ENCODE results near the gene ZXDC.

Gene ZXDC

DNA sequence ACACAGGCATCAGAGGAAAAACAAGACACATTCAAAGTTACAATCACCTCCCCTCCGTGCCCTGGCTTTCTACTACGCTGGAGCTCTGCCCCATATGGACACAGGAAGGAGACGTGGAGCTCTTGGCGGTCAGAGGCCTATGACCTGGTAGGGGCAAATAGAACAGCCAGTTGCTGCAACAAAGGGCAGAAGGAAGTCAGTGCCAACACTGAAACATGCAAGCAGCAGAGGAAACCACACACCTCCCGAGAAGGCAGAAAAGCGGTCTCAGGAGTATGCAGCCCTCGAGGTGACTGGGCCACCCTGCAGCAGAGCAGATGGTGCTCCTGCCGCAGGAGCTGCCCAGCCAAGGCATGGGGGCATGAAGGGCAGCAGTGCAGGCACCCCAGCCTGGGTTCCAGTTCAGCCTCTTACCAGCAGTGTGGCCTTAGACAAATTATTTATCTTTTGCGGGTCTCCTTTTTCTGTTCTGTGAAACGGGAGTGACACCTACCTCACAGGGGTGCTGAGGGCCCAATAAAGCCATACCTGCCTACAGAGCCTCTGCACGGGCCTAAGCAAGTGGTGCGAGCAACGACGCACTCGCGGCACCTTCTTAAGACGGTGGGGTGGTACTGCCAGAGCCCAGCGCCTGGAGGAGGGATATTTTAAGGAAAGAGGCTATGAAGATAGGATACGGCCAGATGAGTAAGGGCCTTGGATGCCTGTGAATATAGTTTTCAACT, 8.6 kb downstream of the ZXDC start:
- Histone ChIP-seq H3K9ac (ENCODE audit: low read length) (no peak overlapping the region), H3K27ac (ENCODE audit: low read length) (no peak overlapping the region), H3K9me3 (ENCODE audit: control insufficient read depth, low read depth, low read length) (no peaks in the 10 kb centered on the region), H3K27me3 (ENCODE audit: control insufficient read depth, insufficient read depth, low read length) (no peaks in the 10 kb centered on the region), H3K4me1 (ENCODE audit: control insufficient read depth, low read depth, low read length) (no peaks in the 10 kb centered on the region), H3K4me3 (ENCODE audit: low read length) (no peak overlapping the region), H3K36me3 (ENCODE audit: control insufficient read depth, low read depth, low read length) (peaks cover 80% of the 10 kb centered on the region)

DNA sequence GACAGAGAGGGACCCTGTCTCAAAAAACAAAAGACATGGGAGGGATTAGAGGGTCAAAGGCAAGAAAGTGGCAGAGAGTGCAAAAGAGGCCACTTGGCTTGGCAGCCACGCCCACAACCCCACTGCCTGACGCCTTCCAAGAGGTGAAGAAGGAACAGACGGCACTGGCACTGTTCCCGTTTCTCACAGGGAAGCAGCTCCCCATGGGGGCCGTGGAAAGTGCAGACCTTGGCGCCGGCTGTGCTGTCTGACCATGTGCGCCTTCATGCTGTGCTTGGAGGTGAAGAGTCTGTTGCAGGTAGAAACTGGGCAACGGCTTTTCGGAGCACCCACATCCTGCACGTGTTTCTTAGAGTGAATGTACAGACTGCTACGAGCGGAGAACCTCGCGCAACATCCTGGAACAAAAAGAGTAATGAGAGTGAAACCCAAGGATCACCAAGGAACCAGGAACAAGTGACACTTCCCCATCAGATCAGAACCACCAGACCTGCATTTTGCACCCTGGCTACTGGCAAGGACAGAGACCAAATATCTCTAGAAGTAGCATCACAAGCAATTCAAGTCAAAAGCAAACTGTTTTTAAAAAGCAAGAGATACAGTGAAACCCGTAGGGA, 9.7 kb downstream of the ZXDC start:
- Histone ChIP-seq H3K36me3 (ENCODE audit: control insufficient read depth, low read depth, low read length) (peaks cover 84% of the 10 kb centered on the region), H3K4me1 (ENCODE audit: control insufficient read depth, low read depth, low read length) (no peaks in the 10 kb centered on the region), H3K9me3 (ENCODE audit: control insufficient read depth, low read depth, low read length) (no peaks in the 10 kb centered on the region), H3K27me3 (ENCODE audit: control insufficient read depth, insufficient read depth, low read length) (no peaks in the 10 kb centered on the region), H3K9ac (ENCODE audit: low read length) (no peak overlapping the region), H3K4me3 (ENCODE audit: low read length) (no peak overlapping the region), H3K27ac (ENCODE audit: low read length) (no peak overlapping the region)

DNA sequence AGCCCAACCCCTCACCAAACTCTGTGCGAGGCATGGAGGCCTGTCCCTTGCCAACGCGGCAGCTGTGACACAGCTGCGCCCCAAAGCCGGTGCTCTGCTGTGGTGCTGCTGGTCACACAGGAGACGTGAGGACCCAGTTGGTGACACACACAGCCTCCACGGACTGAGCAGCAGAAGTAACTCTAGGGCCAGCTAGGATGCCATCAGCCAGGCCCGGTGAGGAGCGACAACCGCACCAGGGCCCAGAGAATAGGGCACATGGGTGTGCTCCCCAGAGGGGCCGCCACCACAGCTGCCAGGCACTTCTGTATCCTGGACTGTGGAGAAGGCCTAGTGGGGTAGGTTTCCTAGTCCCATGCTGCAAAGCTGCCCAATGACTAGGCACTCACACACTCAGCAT, 10.7 kb downstream of the ZXDC start:
- no peaks in the 10 kb centered on the region for H3K9me3 ChIP-seq (ENCODE audit: control insufficient read depth, low read depth, low read length)
- no peaks in the 10 kb centered on the region for H3K27me3 ChIP-seq (ENCODE audit: control insufficient read depth, insufficient read depth, low read length)
- no peak overlapping the region for H3K27ac ChIP-seq (ENCODE audit: low read length)
- peaks cover 83% of the 10 kb centered on the region for H3K36me3 ChIP-seq (ENCODE audit: control insufficient read depth, low read depth, low read length)
- no peak overlapping the region for H3K4me3 ChIP-seq (ENCODE audit: low read length)
- H3K4me1 ChIP-seq (ENCODE audit: control insufficient read depth, low read depth, low read length), result no peaks in the 10 kb centered on the region
- H3K9ac ChIP-seq (ENCODE audit: low read length), result no peak overlapping the region

DNA sequence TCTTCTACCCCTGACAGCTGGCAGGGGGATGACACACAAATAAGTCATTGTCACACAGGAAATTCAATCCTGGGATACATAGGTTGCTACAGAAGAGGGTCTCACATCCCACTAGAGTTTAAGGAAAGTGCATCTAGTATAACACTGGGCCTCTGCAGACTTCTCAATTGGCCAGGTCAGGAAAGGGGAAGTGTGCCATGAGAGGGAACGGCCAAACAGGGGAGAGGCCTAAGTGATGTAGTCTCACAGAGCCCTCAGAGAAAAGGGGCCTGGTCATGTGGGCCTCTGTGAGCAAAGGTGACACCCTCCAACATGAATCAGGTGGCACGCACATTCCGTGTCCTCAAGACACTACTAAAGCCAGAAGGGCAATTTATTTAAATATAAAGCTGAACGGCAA, 11.2 kb downstream of the ZXDC start:
- Histone ChIP-seq H3K27ac (ENCODE audit: low read length) (no peak overlapping the region), H3K9ac (ENCODE audit: low read length) (no peak overlapping the region), H3K4me3 (ENCODE audit: low read length) (no peak overlapping the region), H3K4me1 (ENCODE audit: control insufficient read depth, low read depth, low read length) (no peaks in the 10 kb centered on the region), H3K36me3 (ENCODE audit: control insufficient read depth, low read depth, low read length) (peaks cover 83% of the 10 kb centered on the region), H3K9me3 (ENCODE audit: control insufficient read depth, low read depth, low read length) (no peaks in the 10 kb centered on the region), H3K27me3 (ENCODE audit: control insufficient read depth, insufficient read depth, low read length) (no peaks in the 10 kb centered on the region)

DNA sequence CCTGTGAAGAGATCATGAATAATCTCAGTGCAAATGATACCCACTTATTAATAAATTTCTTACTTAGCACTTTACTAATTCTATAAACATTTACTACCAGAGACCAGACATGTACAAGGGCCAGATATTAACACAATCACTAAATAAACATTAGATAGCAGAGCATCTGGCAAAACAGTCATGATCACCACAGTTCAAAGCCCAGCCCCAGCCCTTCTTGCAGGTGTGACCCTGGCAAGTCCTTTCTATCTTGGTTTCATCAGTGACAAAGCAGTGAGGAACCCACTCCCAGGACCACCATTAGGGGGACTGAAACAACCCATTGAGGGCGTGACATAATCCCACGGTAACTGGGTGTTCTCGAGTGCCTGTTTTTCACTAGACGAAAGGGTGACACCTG, 11.6 kb downstream of the ZXDC start:
- H3K4me3 ChIP-seq (ENCODE audit: low read length), result no peak overlapping the region
- no peak overlapping the region for H3K9ac ChIP-seq (ENCODE audit: low read length)
- H3K36me3 ChIP-seq (ENCODE audit: control insufficient read depth, low read depth, low read length), result peaks cover 83% of the 10 kb centered on the region

DNA sequence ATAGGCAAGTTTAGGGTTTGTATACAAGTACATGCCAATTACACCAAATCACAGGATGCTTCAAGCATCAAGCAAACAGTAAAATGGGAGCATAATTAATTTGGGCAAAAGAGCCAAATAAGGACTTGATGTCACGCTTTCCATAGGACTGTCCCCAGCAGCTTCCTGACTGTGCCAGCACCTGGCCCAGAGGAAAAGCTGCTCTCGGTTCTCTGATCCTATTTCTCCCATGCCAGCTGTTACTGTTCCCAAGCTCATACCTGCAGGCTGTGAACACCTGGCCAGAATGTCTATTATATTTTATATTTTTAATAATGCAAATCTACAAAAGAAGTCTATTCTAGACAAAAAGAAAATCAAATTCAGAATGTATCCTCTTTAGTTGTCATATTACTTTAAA, 12.2 kb downstream of the ZXDC start:
- Histone ChIP-seq H3K4me3 (ENCODE audit: low read length) (no peak overlapping the region), H3K27ac (ENCODE audit: low read length) (no peak overlapping the region), H3K9ac (ENCODE audit: low read length) (no peak overlapping the region), H3K4me1 (ENCODE audit: control insufficient read depth, low read depth, low read length) (no peaks in the 10 kb centered on the region), H3K27me3 (ENCODE audit: control insufficient read depth, insufficient read depth, low read length) (no peaks in the 10 kb centered on the region), H3K9me3 (ENCODE audit: control insufficient read depth, low read depth, low read length) (no peaks in the 10 kb centered on the region), H3K36me3 (ENCODE audit: control insufficient read depth, low read depth, low read length) (peaks cover 82% of the 10 kb centered on the region)

More for the DNA sequence above, 11.6 kb downstream of the ZXDC start:
- H3K4me1 ChIP-seq (ENCODE audit: control insufficient read depth, low read depth, low read length), result no peaks in the 10 kb centered on the region
- no peaks in the 10 kb centered on the region for H3K27me3 ChIP-seq (ENCODE audit: control insufficient read depth, insufficient read depth, low read length)
- H3K27ac ChIP-seq (ENCODE audit: low read length), result no peak overlapping the region
- H3K9me3 ChIP-seq (ENCODE audit: control insufficient read depth, low read depth, low read length), result no peaks in the 10 kb centered on the region

DNA sequence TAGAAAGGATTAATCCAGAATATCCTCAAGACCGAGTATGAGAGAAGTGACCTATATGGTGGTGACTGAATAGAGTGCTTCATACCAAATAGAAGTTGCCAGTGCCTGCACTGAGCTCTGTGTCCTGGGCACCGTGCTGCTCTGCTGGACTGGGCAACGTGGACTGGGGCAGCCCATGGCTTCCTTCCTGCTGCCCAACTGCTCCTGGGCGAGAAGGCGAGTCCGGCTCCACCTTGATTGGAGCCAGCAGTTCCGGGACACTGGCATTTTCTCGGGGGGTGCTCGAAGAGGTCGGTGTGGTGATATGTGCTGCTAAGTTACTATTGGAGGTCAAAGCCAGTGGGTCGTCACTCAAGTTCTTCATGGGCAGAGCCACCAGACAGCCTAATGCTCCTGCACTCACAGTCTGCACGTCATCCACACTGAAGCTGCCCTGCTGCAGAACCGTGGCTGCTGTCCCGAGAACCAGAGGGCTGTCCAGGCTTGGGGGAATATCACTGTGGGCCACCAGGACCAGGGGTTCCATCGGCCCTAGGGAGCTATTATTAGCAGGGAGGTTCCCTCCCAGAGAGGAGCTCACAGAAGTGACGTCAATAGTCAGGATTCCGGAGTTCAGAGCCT, 14.1 kb downstream of the ZXDC start:
- Histone ChIP-seq H3K27me3 (ENCODE audit: control insufficient read depth, insufficient read depth, low read length) (no peaks in the 10 kb centered on the region), H3K4me1 (ENCODE audit: control insufficient read depth, low read depth, low read length) (no peaks in the 10 kb centered on the region), H3K9me3 (ENCODE audit: control insufficient read depth, low read depth, low read length) (no peaks in the 10 kb centered on the region), H3K27ac (ENCODE audit: low read length) (no peak overlapping the region), H3K9ac (ENCODE audit: low read length) (no peak overlapping the region), H3K36me3 (ENCODE audit: control insufficient read depth, low read depth, low read length) (peaks cover 79% of the 10 kb centered on the region), H3K4me3 (ENCODE audit: low read length) (no peak overlapping the region)

DNA sequence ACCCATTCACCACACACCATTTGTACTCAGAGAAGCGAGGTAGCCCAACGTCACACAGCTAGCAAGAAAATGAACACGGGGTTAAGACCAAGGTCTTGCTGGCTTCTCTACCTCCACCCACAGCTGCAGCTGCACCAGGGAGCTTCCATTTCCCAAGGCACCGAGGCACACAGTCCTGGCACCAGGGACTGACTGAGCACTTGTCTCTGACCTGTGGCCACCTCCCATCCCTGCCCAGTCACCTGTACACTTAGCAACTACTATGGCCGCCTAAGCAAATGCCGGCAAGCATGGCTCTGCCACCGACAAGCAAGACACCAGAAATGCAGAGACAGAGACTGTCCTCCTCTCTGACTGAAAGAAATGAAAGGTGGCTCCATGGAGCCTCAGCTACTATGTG, 15.3 kb downstream of the ZXDC start:
- Histone ChIP-seq H3K27me3 (ENCODE audit: control insufficient read depth, insufficient read depth, low read length) (no peaks in the 10 kb centered on the region), H3K9me3 (ENCODE audit: control insufficient read depth, low read depth, low read length) (no peaks in the 10 kb centered on the region), H3K36me3 (ENCODE audit: control insufficient read depth, low read depth, low read length) (peaks cover 68% of the 10 kb centered on the region), H3K27ac (ENCODE audit: low read length) (no peak overlapping the region), H3K4me1 (ENCODE audit: control insufficient read depth, low read depth, low read length) (no peaks in the 10 kb centered on the region), H3K9ac (ENCODE audit: low read length) (no peak overlapping the region), H3K4me3 (ENCODE audit: low read length) (no peak overlapping the region)

DNA sequence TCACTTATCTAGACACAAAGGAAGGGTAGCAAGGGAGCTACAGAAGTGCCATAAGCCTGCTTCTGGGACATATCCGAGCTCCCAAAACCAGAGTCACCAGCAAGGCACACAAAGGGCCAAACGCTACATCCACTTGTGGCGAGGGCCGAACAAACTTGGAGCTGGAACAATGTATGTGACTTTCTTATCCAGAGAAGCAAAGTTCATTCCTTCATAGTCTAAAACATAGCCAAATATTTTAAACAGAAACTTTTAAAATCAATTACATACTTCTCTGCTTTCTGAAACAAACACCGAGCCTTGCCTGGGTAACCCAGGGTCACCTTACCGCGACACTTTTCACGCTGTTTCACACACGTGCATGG, 15.9 kb downstream of the ZXDC start:
- Histone ChIP-seq H3K4me3 (ENCODE audit: low read length) (no peak overlapping the region), H3K36me3 (ENCODE audit: control insufficient read depth, low read depth, low read length) (peaks cover 66% of the 10 kb centered on the region), H3K9me3 (ENCODE audit: control insufficient read depth, low read depth, low read length) (no peaks in the 10 kb centered on the region), H3K27ac (ENCODE audit: low read length) (no peak overlapping the region), H3K9ac (ENCODE audit: low read length) (no peak overlapping the region), H3K27me3 (ENCODE audit: control insufficient read depth, insufficient read depth, low read length) (no peaks in the 10 kb centered on the region), H3K4me1 (ENCODE audit: control insufficient read depth, low read depth, low read length) (no peaks in the 10 kb centered on the region)

DNA sequence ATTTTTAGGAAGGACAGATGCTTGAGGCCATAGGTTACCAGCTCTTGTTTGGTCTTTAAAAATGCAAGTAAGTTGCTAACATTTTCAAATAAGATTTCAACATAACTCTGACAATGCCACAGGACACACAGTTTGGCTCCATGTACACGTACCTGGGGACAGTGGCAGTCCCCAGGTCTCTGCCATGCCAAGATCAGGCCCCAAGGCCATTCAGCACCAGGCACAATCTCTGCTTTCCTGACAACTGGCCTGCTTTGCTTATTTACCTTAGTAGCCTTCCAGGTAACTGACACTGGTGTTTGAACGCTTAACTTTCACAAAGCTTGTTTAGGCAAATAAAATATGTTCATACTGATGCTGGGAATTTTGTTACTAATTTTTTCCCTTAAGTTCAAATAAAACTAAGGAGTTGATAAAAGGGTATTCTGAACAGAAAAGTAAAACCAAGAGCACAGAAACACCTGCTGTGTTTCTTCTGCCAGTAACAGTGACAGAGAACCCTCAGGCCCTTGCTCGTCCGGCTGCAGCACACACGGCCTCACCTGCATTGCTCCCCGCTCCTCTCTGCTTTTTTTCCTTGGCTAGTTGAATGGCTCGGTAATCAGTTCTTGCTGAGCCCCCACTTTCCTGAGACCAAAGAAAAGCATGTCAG, 16.5 kb downstream of the ZXDC start:
- Histone ChIP-seq H3K27ac (ENCODE audit: low read length) (no peak overlapping the region), H3K9ac (ENCODE audit: low read length) (no peak overlapping the region), H3K27me3 (ENCODE audit: control insufficient read depth, insufficient read depth, low read length) (no peaks in the 10 kb centered on the region), H3K36me3 (ENCODE audit: control insufficient read depth, low read depth, low read length) (peaks cover 65% of the 10 kb centered on the region), H3K9me3 (ENCODE audit: control insufficient read depth, low read depth, low read length) (no peaks in the 10 kb centered on the region), H3K4me1 (ENCODE audit: control insufficient read depth, low read depth, low read length) (no peaks in the 10 kb centered on the region), H3K4me3 (ENCODE audit: low read length) (no peak overlapping the region)

DNA sequence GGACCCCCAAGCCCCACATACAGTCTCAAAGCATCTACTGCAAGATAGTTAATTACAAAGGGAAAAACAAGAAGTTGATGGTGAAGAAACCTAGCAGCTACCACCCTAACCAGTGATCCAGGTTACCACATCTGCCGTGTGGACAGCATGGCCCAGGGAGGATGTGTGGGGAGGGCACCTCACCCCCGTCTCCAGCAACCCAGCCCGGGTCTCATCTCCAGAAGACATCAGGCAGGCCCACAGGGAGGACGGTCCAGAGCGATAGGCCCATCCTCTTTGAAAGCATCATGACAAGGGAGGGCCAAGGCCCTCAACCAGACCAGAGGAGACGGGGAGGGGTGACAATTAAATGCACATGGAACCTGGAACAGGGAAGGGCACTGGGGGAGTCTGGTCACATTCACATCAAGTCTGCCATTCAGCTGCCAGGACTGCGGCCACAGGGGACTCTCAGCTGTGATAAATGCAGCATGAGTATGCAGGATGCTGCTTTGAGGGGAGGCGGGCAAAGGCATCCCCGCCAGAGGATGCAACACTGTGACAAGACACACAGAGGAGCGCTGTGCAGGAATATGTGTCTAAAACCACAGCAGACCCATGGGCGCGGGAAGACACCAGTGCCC, 18.8 kb downstream of the ZXDC start:
- H3K9ac ChIP-seq (ENCODE audit: low read length), result no peak overlapping the region
- peaks cover 60% of the 10 kb centered on the region for H3K36me3 ChIP-seq (ENCODE audit: control insufficient read depth, low read depth, low read length)
- no peaks in the 10 kb centered on the region for H3K4me1 ChIP-seq (ENCODE audit: control insufficient read depth, low read depth, low read length)
- no peaks in the 10 kb centered on the region for H3K9me3 ChIP-seq (ENCODE audit: control insufficient read depth, low read depth, low read length)
- no peaks in the 10 kb centered on the region for H3K27me3 ChIP-seq (ENCODE audit: control insufficient read depth, insufficient read depth, low read length)
- H3K4me3 ChIP-seq (ENCODE audit: low read length), result no peak overlapping the region
- no peak overlapping the region for H3K27ac ChIP-seq (ENCODE audit: low read length)

Data from iPS-18a (cell line).